22Rv1 (cell line): ENCODE measurements around the gene NEK8.

Experiments used
- CTCF ChIP-seq: fragments of 450-650 bp; IDR thresholded peaks from 2 replicates; pipeline ENCODE4 v1.5.1; 2017; ENCODE audit warnings: mild to moderate bottlenecking
- ZFX ChIP-seq: fragments of 450-650 bp; IDR thresholded peaks from 2 replicates; pipeline ENCODE4 v1.6.1; 2017; ENCODE audit warnings: antibody characterized with exemption, borderline replicate concordance

- TF ChIP-seq CTCF (no peak), ZFX (no peak)
Measured at GRCh38 chr17:28751600-28752366, 23.2 kb downstream of the NEK8 start.
